Measurements from ENCODE around the gene COL6A3.

DNA sequence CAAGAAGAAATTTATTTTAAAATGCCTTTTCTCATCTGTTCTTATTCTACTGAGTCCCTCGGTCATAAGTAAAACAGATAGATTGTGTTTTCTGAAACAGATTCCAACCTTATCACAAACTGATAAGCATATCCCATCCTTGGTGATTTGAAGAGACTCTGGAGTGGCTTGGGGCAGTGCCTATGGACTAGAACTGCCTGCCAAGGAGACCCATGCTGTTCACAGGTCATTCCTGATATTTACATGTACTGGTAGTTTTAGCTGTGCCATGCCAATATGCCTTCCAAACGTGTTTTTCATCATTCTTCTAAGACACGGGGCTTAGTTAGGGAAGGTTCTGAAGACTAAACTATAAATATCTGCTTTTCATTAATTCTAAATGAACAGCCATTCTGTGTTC lies 11.4 kb upstream of the COL6A3 start:
- TF ChIP-seq, protein P1, sequence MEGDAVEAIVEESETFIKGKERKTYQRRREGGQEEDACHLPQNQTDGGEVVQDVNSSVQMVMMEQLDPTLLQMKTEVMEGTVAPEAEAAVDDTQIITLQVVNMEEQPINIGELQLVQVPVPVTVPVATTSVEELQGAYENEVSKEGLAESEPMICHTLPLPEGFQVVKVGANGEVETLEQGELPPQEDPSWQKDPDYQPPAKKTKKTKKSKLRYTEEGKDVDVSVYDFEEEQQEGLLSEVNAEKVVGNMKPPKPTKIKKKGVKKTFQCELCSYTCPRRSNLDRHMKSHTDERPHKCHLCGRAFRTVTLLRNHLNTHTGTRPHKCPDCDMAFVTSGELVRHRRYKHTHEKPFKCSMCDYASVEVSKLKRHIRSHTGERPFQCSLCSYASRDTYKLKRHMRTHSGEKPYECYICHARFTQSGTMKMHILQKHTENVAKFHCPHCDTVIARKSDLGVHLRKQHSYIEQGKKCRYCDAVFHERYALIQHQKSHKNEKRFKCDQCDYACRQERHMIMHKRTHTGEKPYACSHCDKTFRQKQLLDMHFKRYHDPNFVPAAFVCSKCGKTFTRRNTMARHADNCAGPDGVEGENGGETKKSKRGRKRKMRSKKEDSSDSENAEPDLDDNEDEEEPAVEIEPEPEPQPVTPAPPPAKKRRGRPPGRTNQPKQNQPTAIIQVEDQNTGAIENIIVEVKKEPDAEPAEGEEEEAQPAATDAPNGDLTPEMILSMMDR (conservative IDR thresholded peaks at IDR 0.05) = no peak
- TF ChIP-seq EZH2 (IDR thresholded peaks at IDR 0.05; ENCODE audit: low read depth) = no peak

All from PC-9 (cell line).